AG08396 (cell line): ENCODE results near the gene ANKLE1.
"Not testable (repeated sequence)": the region's sequence is repeated elsewhere in the genome, so short reads cannot be mapped to it uniquely, and the experiment has no call there.

Source experiments
- DNase-seq: peaks from one replicate; pipeline ENCODE4 v3.0.0; 2012; ENCODE audit warnings: low spot score, mixed read lengths

ANKLE1 gene

DNA sequence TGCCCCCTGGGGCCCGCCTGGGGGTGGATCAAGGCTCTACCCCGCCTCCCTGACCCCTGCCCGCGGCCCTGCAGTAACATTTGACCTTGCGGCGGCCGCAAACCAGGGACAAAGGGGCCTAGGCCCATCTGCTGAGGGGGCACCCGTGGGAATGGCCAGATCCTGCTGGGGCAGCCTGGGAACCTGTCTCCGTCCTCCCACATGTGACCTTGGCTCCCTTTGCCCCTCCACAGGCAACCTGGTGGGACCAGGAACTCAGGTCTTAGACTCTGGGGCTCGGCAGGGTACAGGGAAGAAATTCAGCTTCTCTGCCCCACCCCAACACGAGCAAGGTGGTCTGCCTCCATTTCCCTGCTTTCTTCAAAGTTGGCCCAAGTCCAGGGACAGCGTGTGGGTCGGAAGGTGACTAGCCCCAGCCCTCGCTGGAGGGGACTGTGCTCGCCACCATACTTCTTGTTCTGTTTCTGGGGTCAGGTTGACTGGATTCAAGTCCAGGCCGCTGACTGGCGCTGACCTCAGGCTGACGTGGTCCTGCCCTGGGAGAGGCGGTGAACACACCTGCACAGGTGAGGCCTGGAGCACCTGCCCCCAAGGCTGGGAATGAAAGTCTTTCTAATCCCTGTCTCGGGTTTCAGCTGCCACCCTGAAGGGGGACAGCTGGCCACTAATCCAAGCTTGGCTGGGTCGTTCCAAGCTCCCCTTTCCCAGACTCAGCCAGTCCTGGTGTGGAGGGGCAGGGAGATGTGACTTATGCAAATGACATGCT lies 33.5 kb upstream of the ANKLE1 start:
- no peak for DNase-seq

DNA sequence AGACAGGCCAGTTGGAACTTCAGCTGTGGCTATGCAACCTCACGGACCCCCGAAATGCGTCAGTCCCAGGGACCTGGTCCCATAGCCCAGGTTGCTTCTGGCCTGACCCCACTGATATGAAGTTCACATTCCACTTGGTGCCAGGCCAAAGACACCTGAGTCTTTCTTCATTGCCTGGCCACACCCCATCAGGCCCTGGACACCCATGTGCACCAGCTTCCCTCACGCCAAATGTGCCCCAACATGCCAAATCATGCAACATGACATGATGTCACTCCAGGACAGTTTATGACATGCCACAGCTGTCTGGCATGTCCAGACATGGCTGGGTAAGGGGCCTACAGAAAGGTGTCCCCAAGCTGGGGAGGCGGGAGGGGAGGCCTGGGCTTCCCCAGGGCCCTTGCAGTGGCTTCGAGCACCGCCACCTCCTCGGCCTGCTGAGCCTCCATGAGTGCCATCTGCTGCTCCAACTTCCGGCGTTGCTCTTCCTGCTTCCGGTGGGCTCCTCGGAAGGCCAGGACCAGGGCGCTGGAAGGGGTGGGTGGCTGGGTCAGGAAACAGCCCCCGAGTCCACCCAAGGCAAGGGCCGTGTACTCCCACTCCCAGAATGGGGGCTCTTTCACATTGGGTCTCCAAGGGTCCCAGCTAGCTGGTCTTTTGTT lies 31.7 kb upstream of the ANKLE1 start:
- no peak for DNase-seq

DNA sequence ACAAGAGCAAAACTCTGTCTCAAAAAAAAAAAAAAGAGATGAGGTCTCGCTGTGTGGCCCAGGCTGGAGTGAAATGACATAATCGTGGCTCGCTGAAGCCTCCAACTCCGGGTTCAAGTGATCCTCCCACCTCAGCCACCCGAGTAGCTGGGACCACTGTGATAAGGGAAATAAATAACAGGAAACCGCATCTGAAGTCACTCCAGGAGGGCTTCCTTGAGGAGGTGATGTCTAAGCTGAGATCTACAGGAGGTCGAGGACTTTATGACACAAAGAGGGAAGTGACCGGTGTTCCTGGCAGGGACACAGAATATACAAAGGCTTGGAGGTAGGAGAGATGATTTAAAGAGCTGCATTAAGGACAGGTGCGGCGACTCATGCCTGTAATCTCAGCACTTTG lies 27.1 kb upstream of the ANKLE1 start:
- DNase-seq, result no peak

DNA sequence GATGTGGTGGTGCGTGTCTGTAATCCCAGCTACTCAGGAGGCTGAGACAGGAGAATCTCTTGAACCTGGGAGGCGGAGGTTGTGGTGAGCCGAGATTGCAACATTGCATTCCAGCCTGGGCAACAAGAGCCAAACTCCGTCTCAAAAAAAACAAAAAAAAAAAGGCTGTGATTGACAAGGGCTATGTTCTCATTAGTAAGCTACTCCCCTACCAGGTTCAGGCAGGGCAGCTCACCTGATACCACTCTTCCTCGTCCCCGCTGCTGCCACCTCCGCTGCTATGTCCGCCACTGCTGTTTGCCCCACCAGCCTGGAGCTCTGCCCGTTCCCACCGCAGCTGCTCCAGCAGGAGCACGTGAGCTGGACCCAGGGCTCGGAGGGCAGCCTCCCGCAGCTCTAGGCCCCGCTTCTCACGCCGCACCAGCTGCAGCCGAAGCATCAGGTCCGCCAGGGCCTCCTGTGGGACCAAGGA lies 26.5 kb upstream of the ANKLE1 start:
- DNase-seq, result no peak

DNA sequence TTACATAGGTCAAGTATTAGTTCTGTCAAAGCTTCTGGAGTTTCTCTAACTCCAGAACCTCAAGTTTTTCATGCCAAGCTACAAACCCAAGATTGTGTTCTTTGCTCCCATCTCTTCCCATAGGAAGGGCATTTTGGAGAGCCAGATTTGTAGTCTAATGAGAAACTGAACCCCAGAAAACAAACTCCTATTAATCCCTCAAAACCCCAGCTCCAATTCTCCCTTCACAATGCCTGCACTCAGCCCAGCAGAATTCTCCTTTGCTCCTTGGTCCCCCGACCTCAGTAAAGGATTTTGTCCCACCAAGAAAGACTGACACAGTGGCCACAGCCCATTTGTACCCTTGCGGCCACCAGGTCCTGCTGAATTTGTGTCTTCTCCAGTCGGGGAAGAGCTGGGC lies 25.6 kb upstream of the ANKLE1 start:
- no peak for DNase-seq

DNA sequence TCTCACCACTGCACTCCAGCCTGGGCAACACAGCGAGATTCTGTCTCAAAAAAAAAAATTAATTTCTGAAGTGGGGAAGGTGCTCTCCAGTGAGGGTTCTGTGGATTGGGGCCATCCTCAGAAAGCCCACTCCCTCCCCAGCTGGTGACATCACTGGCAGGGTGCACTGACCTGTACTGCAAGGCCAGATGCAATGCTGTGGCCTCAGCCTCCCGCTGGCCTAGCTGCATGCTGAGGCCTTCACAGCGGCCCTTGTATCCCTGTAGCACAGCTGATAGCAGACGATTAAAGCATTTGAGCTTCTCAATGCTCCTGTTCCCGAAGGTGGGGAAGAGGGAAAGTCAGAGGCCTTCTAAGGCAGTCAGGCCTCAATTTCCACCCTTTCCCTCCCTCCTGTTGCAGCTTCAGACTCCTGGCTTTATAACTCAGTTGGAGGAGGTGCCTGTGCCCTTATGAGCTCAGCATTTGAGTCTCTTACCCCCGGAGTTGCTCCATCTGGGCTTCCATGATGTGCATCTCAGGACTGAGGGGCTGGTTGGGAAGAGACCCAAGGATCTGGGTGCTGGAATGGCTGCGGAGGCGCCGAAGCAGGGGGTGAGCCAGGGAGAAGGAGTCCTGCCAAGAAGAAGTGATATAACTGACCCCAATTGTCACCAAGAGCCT lies 22.5 kb upstream of the ANKLE1 start:
- no peak for DNase-seq

DNA sequence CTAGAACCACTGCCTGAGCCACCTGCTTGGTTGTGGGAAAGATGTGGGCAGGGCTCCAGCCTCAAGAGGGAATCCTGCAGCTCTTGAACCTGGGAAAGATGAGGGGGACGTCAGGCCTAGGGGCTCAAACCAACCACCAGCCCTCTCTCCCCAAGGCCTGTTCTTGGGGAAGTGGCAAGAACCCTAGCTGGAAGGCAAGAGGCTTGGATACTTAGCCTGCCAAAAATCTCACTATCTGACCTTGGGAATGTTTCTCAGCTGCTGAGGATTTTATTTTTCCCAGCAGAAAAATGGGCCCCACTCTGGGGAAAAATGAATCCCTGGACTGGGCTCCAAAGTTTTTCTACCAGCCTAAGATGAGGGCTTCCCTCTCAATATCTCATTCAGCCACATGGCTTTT lies 21.8 kb upstream of the ANKLE1 start:
- no peak for DNase-seq

DNA sequence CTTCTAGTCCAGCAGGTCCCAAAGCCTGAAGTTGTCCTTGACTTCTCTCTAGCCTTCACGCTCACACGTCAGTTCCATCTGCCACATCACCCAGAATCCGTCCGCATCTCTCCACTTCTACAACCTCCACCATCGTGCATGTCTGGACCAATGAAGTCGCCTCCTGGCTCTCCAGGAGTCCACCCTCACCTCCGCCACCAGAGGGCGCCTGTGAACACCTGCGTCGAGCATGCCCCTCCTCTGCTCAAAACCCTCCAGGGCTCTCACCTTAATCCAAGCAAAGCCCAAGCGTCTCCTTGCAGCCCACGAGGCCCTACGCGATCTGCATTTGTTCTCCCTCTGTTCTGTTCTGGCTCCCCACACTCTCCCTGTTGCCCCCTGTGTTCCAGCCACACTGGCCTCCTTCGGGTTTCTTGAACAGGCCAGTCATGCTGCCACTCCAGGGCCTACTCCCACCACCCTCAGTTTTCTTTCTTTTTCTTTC lies 20.8 kb upstream of the ANKLE1 start:
- DNase-seq, result peak; percentile 87

DNA sequence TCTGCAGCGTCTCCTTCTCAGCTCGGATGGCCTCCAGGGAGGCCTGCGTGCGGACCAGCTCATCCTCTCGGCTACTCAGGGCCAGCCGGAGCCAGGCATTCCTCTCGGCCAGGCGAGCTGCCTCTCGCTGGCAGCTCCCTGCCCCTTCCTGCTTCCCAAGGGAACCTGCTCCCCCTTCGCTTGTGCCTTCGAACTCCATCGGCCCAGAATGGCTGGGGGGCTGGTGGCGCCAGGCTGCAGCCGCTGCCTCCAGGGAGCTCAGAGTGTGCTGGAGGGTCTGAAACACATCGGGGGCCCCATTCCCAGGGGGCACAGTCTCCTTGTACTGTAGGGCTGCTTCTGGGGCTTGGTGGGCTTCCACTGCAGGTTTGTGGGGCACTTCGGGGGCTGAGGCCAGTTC lies 19.1 kb upstream of the ANKLE1 start:
- DNase-seq, result no peak

DNA sequence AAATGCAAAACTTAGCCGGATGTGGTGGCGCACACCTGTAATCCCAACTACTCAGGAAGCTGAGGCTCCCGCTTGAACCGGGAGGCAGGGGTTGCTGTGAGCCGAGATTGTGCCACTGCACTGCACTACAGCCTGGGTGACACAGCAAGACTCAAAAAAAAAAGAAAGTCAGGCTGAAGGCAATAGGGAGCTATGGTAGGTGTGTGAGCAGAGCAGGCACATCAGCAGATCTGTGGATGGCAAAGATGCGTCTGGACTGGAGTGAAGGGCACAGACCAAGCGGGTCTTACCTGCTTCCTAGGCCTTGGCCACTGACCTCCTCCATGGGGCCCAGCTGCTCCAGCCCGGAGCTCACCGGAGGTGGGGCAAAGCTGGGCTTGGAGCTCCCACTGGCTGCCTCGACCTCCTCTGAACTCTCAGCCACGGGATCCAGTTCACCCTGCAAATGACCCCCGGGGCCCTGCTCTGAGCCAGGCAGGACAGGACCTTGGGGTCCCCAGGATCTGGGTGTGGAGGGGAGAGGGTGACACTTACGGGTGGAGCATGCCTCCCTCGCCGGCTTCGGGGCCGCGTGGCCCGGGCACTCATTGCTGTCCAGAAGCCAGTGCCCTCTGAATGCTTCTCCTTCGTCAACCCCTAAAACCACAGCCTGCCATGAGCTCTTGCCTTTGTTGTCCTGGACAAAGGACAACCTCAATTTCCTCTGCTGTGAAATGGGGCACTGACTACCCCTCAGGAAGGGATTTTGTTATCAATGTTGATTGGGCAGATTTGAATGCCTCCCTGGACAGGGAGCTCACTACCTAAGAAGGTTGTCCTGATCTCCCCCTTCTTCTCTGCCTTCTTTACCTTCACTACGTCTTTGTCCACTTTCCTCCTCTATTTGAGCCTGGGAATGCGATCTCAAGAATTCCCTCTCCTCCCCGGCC lies 17.7 kb upstream of the ANKLE1 start:
- no peak for DNase-seq

DNA sequence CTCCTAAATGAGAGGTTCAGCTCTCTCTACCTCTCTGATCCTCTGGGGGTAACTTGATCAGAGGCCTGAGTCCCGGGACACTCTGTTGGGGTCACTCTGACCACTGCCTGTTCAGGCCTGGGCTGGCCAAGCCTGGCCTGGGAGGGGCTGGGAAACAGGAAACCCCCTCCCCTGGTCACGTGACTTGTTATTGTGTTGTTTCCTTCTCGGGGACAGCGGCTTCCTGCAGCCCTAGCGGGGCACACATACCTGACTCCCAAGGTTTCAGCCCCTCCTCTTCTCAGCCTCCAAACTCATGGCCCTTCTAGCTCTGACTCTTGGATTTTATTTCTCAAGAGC lies 17.1 kb upstream of the ANKLE1 start, which contains the start of gene USHBP1:
USHBP1 (minus strand) TSS at position 105 of the 339 bp plus-strand sequence. CDS start 446 bp downstream, outside the sequence.
- no peak for DNase-seq

DNA sequence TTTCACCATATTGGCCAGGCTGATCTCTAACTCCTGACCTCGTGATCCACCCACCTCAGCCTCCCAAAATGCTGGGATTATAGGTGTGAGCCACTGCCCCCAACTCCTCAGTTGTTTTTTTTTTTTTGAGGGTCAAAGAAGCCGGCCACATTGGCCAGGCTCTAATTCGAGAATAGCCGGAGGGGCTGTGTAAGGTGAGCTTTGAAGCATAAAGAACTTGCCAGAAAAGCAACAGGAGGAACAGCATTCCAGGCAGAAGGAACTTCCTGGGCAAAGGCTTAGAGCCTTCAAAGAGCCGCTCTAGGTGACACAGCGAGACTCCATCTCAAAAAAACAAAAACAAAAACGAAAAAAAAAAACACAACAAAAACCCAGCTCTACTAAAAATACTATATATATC lies 15.7 kb upstream of the ANKLE1 start:
- no peak for DNase-seq

DNA sequence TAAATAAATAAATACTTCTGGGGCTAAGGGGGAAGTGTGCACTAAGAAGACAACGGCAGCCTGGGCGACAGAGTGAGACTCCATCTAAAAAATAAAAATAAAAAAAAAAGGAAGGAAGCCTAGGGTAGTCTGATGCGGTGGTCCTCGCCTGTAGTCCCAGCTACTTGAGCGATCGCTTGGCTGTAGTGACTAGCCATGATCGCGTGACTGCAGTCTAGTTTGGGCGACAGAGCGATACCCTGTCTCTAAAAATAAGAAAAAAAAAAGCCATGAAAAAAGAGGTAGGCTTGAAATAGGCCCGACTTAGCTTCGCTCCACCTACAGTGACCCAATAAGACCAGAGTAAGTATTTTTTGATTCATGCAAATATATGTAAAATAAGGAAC lies 15.1 kb upstream of the ANKLE1 start:
- no peak for DNase-seq

DNA sequence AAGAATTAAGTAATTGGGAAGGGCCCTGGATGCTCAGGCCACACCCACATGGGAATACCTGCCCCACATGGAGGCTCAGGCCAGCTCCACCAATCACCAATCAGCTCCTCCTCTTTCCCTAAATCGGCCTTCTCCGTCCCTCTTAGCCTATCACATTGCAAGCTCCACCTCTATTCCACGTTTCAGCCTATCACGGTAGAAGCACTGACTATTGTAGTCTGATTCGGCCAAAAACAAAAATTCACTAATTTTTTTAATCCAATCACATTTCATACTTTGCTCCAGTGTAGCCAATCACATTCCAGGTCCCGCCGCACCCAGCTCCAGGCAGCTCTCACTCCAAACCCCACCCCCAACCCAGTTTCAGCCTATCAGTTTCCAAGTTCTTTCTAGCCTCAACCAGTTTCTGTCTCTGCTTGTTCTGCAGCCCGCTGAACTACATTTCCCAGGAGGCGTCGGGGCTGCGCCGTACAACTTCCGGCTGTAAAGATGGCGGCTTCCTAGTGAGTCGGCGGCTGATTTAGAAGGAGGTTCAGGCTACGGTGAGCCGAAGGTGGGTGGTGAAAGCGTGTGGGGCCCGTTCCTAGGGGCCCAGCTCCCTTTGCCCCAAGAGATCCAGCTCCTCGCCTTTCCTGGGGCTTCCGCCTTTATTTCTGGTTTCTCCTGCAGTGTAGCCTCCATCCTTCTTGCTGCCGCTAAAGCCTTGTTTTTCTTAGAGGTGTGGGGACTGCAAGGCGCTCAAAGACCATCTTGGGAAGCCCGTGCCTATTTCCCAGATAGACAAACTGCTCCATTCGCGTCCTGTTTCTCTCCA lies 14.5 kb upstream of the ANKLE1 start, which contains the start of gene BABAM1:
BABAM1 (plus strand) TSS at position 469 of the 814 bp plus-strand sequence. CDS start 1,364 bp downstream, outside the sequence.
- DNase-seq, result peak; percentile 100

DNA sequence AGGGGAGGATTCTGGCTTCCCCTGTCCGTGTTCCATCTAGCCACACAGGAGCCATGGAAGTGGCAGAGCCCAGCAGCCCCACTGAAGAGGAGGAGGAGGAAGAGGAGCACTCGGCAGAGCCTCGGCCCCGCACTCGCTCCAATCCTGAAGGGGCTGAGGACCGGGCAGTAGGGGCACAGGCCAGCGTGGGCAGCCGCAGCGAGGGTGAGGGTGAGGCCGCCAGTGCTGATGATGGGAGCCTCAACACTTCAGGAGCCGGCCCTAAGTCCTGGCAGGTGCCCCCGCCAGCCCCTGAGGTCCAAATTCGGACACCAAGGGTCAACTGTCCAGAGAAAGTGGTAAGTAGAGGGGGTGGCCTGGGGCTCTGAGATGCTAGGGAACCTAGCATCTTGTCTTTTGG lies 12.9 kb upstream of the ANKLE1 start:
- DNase-seq, result no peak

DNA sequence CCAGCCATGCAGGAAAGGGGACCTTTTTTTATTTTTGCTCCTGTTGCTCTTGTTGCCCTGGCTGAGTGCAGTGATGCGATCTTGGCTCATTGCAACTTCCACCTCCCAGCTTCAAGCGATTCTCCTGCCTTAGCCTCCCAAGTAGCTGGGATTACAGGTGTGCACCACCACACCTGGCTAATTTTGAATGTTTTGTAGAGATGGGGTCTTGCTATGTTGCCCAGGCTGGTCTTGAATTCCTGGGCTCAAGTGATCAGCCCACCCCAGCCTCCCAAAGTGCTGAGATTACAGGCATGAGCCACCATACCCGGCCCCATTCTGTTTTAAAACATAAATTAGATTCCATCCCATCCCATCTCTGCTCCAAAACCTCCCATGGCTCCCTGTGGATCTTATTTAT lies 6.8 kb upstream of the ANKLE1 start:
- DNase-seq, result not testable (repeated sequence)

DNA sequence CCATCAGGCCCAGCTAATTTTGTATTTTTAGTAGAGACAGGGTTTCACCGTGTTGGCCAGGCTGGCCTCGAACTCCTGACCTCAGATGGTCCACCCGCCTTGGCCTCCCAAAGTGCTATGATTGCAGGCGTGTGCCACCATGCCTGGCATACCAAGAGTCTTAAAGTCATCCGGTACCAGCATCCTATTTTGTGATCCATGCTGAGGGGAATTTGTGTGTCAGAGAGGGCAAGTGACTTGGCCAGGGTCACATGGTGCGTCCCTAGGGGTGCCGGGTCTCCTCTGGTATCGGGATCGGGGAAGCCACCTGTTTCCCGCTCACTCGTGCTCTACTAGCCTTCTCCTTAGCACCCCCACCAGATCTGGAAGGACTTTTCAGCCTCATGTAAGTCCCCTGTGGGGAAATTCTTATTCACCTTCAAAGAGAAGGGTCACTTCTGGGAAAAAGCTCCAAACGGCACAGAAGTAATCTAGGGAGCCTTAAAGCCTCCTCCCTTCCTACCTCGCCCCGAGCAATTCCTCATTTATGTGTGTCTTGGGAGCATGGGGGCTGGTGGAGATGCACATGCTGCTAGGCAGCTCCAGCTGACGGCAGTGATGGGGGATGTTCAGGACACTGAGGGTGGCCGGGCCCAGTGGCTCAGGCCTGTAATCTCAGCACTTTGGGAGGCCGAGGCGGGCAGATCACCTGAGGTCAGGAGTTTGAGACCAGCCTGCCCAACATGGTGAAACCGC lies 6.1 kb upstream of the ANKLE1 start:
- no peak for DNase-seq

DNA sequence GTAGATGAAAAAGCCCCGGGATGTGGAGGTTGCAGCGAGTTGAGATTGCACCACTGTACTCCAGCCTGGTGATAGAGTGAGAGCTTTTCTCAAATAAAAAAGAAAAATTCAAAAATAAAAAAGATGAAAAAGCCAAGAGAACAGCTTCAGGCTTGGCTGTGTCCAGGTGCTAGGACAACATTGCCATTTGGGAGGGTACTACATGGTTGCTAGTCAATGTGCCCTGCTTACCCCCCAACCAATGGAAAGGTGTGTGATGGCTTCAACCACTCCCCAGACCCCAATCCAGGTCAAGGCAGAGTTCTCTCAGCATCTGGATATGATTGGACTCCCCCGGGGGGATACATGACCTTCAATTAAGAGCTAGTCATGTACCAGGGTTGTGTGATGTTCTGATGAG lies 2.3 kb upstream of the ANKLE1 start:
- DNase-seq, result no peak

DNA sequence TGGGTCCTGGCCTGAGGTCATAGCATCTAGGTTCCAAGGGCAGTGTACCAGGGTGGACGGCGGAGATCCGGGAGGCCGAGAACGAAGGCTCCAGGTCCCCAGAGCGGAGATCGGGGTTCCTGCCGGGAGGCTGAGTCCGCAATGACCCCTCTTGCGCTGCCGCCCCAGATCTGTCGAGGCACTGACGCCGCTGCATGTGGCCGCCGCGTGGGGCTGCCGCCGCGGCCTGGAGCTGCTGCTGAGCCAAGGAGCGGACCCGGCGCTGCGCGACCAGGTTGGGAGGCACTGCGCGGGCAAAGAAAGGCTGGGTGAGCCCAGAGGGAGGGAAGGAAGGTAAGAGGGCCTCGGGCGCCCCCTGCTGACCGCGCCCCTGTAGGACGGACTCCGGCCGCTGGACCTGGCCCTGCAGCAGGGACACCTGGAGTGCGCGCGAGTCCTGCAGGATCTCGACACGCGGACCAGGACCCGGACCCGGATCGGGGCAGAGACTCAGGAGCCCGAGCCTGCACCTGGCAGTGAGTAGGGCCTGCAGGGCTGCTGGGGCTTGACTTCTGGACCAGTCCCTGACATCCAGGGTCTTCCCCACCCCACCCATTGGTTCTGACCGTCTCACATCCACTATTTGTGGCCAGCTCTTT lies 906 bp downstream of the ANKLE1 start:
- peak; percentile 92 for DNase-seq
